Keratinocyte (primary cell): Measurements from ENCODE around the gene HMCES. TPM values are rescaled to one million over a fixed set of nuclear protein-coding genes. Genes with fewer than 3 reads are reported as not detected.

Experiments used
- DNase-seq: peaks from one replicate; pipeline ENCODE4 v3.0.0-alpha.2; 2011; ENCODE audit warnings: low read depth, missing footprints, low spot score
- FAIRE-seq: peaks from 2 replicates; lab custom pipeline; 2011; peaks lifted over from hg19 to GRCh38; lab: Jason Lieb, UNC
- H2AFZ ChIP-seq: 2 replicates; pipeline ENCODE4 v1.6.0; 2012; ENCODE audit warnings: low read length, control low read depth, inconsistent platforms; ENCODE audit not compliant: control insufficient read depth
- H3K27ac ChIP-seq: 2 replicates; pipeline ENCODE4 v1.5.1; 2011; ENCODE audit warnings: low read length; ENCODE audit not compliant: control insufficient read depth, insufficient read depth
- H3K27me3 ChIP-seq: 3 replicates; pipeline ENCODE4 v1.6.0; 2011; ENCODE audit warnings: low read length; ENCODE audit not compliant: control insufficient read depth, insufficient read depth; ENCODE audit errors: extremely low read depth
- H3K36me3 ChIP-seq, 2 experiments: 2 replicates in 1 of 2; 3 replicates in 1 of 2; pipeline ENCODE4 v1.5.1; 2011; ENCODE audit warnings: low read length in 2 of 2, mild to moderate bottlenecking in 1 of 2; ENCODE audit not compliant: control insufficient read depth in 2 of 2, insufficient read depth in 2 of 2; ENCODE audit errors: extremely low read depth in 1 of 2
- H3K4me1 ChIP-seq: 3 replicates; pipeline ENCODE4 v1.5.1; 2011; ENCODE audit warnings: low read length; ENCODE audit not compliant: control insufficient read depth, insufficient read depth; ENCODE audit errors: extremely low read depth
- H3K4me2 ChIP-seq: 3 replicates; pipeline ENCODE4 v1.6.0; 2011; ENCODE audit warnings: low read depth, low read length; ENCODE audit not compliant: control insufficient read depth, insufficient read depth; ENCODE audit errors: extremely low read depth
- H3K4me3 ChIP-seq, 3 experiments: fragments of 200-600 bp in 1 of 3; sonication (generic) in 1 of 3; 2 replicates in 2 of 3; 3 replicates in 1 of 3; pipeline ENCODE4 v1.5.1; 2011 to 2016; ENCODE audit warnings: low read length in 3 of 3, mild to moderate bottlenecking in 3 of 3, control low read depth in 2 of 3, inconsistent platforms in 1 of 3, low read depth in 1 of 3, mixed read lengths in 1 of 3, mixed run types in 1 of 3, moderate library complexity in 1 of 3; ENCODE audit not compliant: control insufficient read depth in 2 of 3, insufficient read depth in 2 of 3; ENCODE audit errors: extremely low read depth in 1 of 3
- H3K79me2 ChIP-seq: 2 replicates; pipeline ENCODE4 v1.6.0; 2012; ENCODE audit warnings: low read length; ENCODE audit not compliant: control insufficient read depth, insufficient read depth
- H3K9ac ChIP-seq: 3 replicates; pipeline ENCODE4 v1.6.0; 2011; ENCODE audit warnings: low read length; ENCODE audit not compliant: control insufficient read depth, insufficient read depth; ENCODE audit errors: extremely low read depth
- H3K9me1 ChIP-seq: 3 replicates; pipeline ENCODE4 v1.6.0; 2011; ENCODE audit warnings: low read length; ENCODE audit not compliant: control insufficient read depth, insufficient read depth; ENCODE audit errors: extremely low read depth
- H3K9me3 ChIP-seq: 2 replicates; pipeline ENCODE4 v1.5.1; 2012; ENCODE audit warnings: low read depth, low read length; ENCODE audit not compliant: control insufficient read depth
- H4K20me1 ChIP-seq: 3 replicates; pipeline ENCODE4 v1.6.0; 2011; ENCODE audit warnings: low read length; ENCODE audit not compliant: control insufficient read depth, insufficient read depth; ENCODE audit errors: extremely low read depth
- CTCF ChIP-seq, 3 experiments: IDR thresholded peaks in 1 of 3; conservative IDR thresholded peaks in 1 of 3; optimal IDR thresholded peaks in 1 of 3; 2 replicates in 2 of 3; 3 replicates in 1 of 3; pipeline versions ENCODE3 to v1.5.1; 2011; ENCODE audit warnings: low read length in 3 of 3, mild to moderate bottlenecking in 3 of 3, moderate library complexity in 2 of 3, control low read depth in 1 of 3, inconsistent platforms in 1 of 3; ENCODE audit not compliant: insufficient read depth in 2 of 3; ENCODE audit errors: extremely low read depth in 1 of 3
- EZH2 ChIP-seq: IDR thresholded peaks from one replicate; pipeline ENCODE4 v1.6.1; 2012; ENCODE audit warnings: inconsistent platforms, mild to moderate bottlenecking, low read length, moderate library complexity
- dilution Hi-C: fragments of 300-500 bp; cut with MboI; formaldehyde crosslinking; loops from one replicate; pipeline ENCODE4 v1.7.0; 2020; ENCODE audit warnings: low sequenced_read_pairs; ENCODE audit not compliant: extremely low pct_ligation_motif_present
- polyA plus RNA-seq, 5 experiments: library from polyadenylated mRNA; depleted of rRNA in 3 of 5; stranded (reverse) in 3 of 5; stranded (forward) in 1 of 5; unstranded in 1 of 5; fragments of >200 nt; gene quantifications; 1 replicate in 1 of 5; 2 replicates in 3 of 5; 3 replicates in 1 of 5; pipeline versions ENCODE4 v1.2.1 to v1.2.3, GENCODE V29; 2011 to 2012; ENCODE audit warnings: missing spikeins in 2 of 5, low read depth in 1 of 5, low replicate concordance in 1 of 5

Gene HMCES
- polyA plus RNA-seq, 1 donor (not counting 4 experiments of a cell fraction or from before 2014, with no cell fraction given) = 54.6 TPM

- FAIRE-seq = no peak
- Histone ChIP-seq H3K9me1 (no peaks in the 10 kb centered on the region), H4K20me1 (no peaks in the 10 kb centered on the region), H2AFZ (peak overlapping the region; percentile 70), H3K9me3 (no peaks in the 10 kb centered on the region), H3K4me3 (no peak overlapping the region), H3K36me3 (no peaks in the 10 kb centered on the region), H3K27me3 (peaks cover 13% of the 10 kb centered on the region), H3K4me2 (peak overlapping the region; percentile 54), H3K79me2 (no peaks in the 10 kb centered on the region), H3K9ac (no peak overlapping the region), H3K27ac (no peak overlapping the region), H3K4me1 (no peaks in the 10 kb centered on the region)
- TF ChIP-seq CTCF (optimal IDR thresholded peaks at IDR 0.05 in 1 of 3, IDR thresholded peaks at IDR 0.05 in 1 of 3, conservative IDR thresholded peaks at IDR 0.05 in 1 of 3; ENCODE audit: extremely low read depth in 1 of 3, insufficient read depth in 2 of 3, low read length in 3 of 3) (peak; percentile 3 to 82 (median 68)), EZH2 (no peak)
- dilution Hi-C loops = no loop called here
- no peak for DNase-seq
Measured at GRCh38 chr3:129343643-129344360, 65.1 kb downstream of the HMCES start.

GRCh38 chr3:129344540-129345220 lies 66.0 kb downstream of the HMCES start:
- Histone ChIP-seq H3K36me3 (no peaks in the 10 kb centered on the region), H3K27me3 (peaks cover 13% of the 10 kb centered on the region), H3K4me1 (no peaks in the 10 kb centered on the region), H3K4me2 (no peak overlapping the region), H3K9me3 (no peaks in the 10 kb centered on the region), H3K9me1 (no peaks in the 10 kb centered on the region), H4K20me1 (no peaks in the 10 kb centered on the region), H3K9ac (no peak overlapping the region), H3K79me2 (no peaks in the 10 kb centered on the region), H3K27ac (no peak overlapping the region), H2AFZ (no peak overlapping the region), H3K4me3 (no peak overlapping the region)
- DNase-seq (no peak), FAIRE-seq (no peak)
- no peak for TF ChIP-seq CTCF (optimal IDR thresholded peaks at IDR 0.05 in 1 of 3, IDR thresholded peaks at IDR 0.05 in 1 of 3, conservative IDR thresholded peaks at IDR 0.05 in 1 of 3; ENCODE audit: extremely low read depth in 1 of 3, insufficient read depth in 2 of 3, low read length in 3 of 3)
- no peak for TF ChIP-seq EZH2
- dilution Hi-C loops = no loop called here
